Vagina (tissue), 2 donors: ENCODE data around the gene DGKQ.

Source experiments
- CTCF ChIP-seq, 3 experiments: fragments of 450-650 bp in 2 of 3; fragments of 200-600 bp in 1 of 3; sonication (generic) in 1 of 3; IDR thresholded peaks; one replicate each; pipeline ENCODE4 v1.5.1; 2017 to 2019; ENCODE audit warnings: antibody characterized with exemption in 3 of 3, mild to moderate bottlenecking in 2 of 3, moderate library complexity in 2 of 3
- POLR2AphosphoS5 ChIP-seq, 2 donors: sonication (generic); formaldehyde crosslinking; IDR thresholded peaks; one replicate each; pipeline ENCODE4 v1.9.0; 2017; ENCODE audit warnings: antibody characterized with exemption in 2 of 2, mild to moderate bottlenecking in 2 of 2, low read depth in 1 of 2; ENCODE audit not compliant: insufficient read depth in 1 of 2

GRCh38 chr4:930028-930551 lies 43.3 kb downstream of the DGKQ start:
- TF ChIP-seq CTCF (IDR thresholded peaks at IDR 0.05): no peak
- no peak for TF ChIP-seq POLR2AphosphoS5 (IDR thresholded peaks at IDR 0.05; ENCODE audit: insufficient read depth in 1 of 2, low read depth in 1 of 2)
